LNCAP (cell line): ENCODE results near the gene PAX3.

Source experiments
- TF ChIP-seq, protein P1 (sequence below): fragments of 450-650 bp; IDR thresholded peaks from 2 replicates; pipeline ENCODE4 v1.5.1; 2017; ENCODE audit warnings: mild to moderate bottlenecking

PAX3 gene

DNA sequence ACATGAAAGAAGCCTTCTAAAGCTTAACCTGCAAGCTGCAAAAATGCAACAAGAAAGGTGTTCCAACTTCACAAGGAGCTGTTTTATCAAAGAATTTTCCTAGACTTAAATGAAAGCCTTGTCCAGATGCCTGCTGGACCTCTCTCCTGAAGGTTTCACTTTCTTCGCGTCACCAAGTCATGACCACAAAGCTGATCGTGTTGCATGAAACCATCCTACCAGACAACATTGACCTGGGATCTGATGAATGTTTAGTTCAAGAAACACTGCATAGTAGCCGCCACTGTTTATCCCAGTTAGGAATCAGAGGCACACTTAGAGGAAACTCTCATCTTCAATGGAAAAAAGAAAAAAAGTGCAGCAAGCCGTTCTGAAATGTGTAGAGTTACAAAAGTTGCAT lies 26.9 kb downstream of the PAX3 start:
- TF ChIP-seq, protein P1, sequence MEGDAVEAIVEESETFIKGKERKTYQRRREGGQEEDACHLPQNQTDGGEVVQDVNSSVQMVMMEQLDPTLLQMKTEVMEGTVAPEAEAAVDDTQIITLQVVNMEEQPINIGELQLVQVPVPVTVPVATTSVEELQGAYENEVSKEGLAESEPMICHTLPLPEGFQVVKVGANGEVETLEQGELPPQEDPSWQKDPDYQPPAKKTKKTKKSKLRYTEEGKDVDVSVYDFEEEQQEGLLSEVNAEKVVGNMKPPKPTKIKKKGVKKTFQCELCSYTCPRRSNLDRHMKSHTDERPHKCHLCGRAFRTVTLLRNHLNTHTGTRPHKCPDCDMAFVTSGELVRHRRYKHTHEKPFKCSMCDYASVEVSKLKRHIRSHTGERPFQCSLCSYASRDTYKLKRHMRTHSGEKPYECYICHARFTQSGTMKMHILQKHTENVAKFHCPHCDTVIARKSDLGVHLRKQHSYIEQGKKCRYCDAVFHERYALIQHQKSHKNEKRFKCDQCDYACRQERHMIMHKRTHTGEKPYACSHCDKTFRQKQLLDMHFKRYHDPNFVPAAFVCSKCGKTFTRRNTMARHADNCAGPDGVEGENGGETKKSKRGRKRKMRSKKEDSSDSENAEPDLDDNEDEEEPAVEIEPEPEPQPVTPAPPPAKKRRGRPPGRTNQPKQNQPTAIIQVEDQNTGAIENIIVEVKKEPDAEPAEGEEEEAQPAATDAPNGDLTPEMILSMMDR = no peak

- TF ChIP-seq, protein P1 = no peak
These were observed 28.4 kb downstream of the PAX3 start for GRCh38 chr2:222270396-222270795.

- TF ChIP-seq, protein P1 = no peak
These were observed 29.7 kb downstream of the PAX3 start for GRCh38 chr2:222269132-222269531.

DNA sequence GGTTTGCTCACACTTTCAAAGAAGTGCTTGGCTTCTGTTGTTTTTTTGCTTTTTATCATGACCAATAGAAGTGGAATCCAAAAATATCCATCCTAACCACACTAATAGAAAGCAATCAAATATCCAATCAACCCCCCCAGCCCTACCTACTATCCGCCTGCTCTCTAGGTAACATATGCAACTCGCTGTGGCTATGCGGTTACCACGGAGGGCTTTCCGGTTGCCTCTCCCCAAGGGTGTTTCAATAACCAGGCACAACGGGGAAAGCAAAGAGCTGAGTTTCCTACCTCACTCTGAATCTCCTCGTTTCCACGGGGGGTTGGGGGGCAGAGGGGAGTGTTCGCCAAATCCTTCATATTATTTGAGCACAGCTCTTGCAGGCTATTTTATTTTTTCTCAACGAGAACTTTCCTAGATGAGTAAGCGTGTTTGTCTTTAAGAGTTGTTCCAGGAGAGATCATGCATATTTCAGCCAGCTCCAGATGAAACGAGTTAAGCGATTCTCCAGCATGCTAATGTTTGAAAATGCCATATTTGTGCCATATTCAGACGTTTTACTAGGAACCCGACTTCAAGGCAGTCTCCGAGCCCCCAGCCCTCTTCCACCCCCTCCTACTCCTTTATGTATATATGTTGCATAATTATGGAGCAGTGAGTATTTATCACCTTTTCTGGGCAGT lies 30.3 kb downstream of the PAX3 start:
- TF ChIP-seq, protein P1 = no peak

- TF ChIP-seq, protein P1 = no peak
These were observed 33.9 kb downstream of the PAX3 start for GRCh38 chr2:222264791-222265320.

GRCh38 chr2:222261504-222261903 lies 37.3 kb downstream of the PAX3 start:
- TF ChIP-seq, protein P1 = no peak

DNA sequence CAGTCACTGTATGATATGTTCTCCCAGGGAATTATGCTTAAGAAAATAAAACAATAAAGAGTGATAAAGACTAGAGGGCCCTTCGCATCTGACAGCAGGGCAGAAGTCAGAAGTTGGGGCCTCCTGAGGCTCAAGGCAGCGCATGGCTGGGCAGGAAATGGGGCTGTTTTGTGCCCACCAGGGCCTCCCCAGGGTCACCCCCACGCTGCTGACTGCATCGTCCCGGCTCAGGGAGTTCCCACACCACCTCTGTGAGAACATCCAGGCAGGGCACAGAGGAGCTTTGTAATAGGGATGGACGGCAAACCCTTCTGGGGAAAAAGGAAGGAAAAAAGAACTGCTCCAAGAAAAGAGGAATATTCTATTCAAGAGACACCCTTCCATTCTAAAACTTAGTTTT lies 41.2 kb downstream of the PAX3 start:
- TF ChIP-seq, protein P1 = no peak

GRCh38 chr2:222256250-222256649 lies 42.5 kb downstream of the PAX3 start:
- TF ChIP-seq, protein P1 = no peak
